ENCODE measurements around the gene MUC15.

DNA sequence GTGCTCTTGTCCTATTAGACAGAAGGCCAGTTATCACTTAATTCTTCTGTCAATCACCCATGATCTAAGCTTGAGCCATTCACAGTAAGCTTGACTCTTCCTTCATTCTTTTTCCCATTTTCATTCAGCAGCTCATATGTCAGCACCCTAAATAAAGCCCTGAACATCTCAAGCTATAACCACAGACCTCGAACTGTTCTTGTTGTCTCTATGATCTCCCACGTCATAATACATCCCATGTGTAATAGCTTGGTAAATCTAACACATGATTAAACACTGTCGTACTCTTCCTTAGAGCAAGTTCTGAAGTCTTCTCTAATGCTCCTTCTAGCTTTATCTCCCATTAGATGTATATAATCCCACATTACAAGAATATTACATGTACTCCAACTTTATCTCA, 14.4 kb downstream of the MUC15 start:
- no peak for TF ChIP-seq POLR2A (IDR thresholded peaks at IDR 0.05; ENCODE audit: low read depth, low read length)
- no peak for TF ChIP-seq POLR2AphosphoS5 (IDR thresholded peaks at IDR 0.05; ENCODE audit: low read depth, low read length)
